Epithelial cell of proximal tubule (primary cell): ENCODE results near the gene HOXA9. TPM values are rescaled to one million over a fixed set of nuclear protein-coding genes. Genes with fewer than 3 reads are reported as not detected.

Experiments
- DNase-seq: peaks from one replicate; pipeline ENCODE4 v3.0.0-alpha.2; 2011; ENCODE audit warnings: low read depth
- H3K4me3 ChIP-seq: 2 replicates; pipeline ENCODE4 v1.5.1; 2011; ENCODE audit warnings: low read depth, mild to moderate bottlenecking, low read length
- total RNA-seq: library from RNA; depleted of rRNA; stranded (reverse); fragments of >200 nt; gene quantifications from 2 replicates; pipeline ENCODE4 v1.2.3, GENCODE V29; 2015
- TF ChIP-seq, protein P1 (sequence below): conservative IDR thresholded peaks from 2 replicates; pipeline ENCODE4 v1.5.1; 2012; ENCODE audit warnings: low read depth, mild to moderate bottlenecking, low read length

HOXA9 gene
- total RNA-seq, 1 donor from 2014 or later: 104 TPM

DNA sequence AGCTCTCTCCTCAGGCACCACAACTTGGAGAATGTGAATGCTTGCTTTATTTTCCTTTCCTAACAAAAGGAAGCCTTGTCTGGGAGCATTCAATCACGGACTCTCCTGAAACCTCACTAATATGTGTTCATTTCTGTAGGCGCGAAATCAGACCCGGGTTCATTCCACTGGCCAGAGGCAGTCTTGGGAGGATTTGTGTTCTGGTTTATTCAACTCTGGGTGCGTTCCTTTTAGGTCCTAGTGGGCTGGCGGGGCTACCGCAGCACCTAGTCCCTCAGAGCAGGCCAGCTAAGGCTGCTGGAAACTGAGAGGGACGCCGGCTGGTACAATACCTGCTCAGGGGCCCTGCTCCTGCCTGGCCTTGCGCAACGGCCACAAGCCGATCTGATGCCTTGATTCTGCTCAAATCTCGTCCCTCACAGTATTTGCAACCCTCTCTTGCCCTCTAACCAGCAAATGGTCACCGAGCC is 42.3 kb downstream of the HOXA9 start:
- TF ChIP-seq, protein P1, sequence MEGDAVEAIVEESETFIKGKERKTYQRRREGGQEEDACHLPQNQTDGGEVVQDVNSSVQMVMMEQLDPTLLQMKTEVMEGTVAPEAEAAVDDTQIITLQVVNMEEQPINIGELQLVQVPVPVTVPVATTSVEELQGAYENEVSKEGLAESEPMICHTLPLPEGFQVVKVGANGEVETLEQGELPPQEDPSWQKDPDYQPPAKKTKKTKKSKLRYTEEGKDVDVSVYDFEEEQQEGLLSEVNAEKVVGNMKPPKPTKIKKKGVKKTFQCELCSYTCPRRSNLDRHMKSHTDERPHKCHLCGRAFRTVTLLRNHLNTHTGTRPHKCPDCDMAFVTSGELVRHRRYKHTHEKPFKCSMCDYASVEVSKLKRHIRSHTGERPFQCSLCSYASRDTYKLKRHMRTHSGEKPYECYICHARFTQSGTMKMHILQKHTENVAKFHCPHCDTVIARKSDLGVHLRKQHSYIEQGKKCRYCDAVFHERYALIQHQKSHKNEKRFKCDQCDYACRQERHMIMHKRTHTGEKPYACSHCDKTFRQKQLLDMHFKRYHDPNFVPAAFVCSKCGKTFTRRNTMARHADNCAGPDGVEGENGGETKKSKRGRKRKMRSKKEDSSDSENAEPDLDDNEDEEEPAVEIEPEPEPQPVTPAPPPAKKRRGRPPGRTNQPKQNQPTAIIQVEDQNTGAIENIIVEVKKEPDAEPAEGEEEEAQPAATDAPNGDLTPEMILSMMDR: no peak
- no peak for DNase-seq
- peak overlapping the region; percentile 77 for H3K4me3 ChIP-seq

- DNase-seq: no peak
- TF ChIP-seq, protein P1: no peak
- H3K4me3 ChIP-seq: peak overlapping the region; percentile 77
Measured at GRCh38 chr7:27122077-27122910, 43.0 kb downstream of the HOXA9 start.

GRCh38 chr7:27121684-27122076 is 43.7 kb downstream of the HOXA9 start:
- TF ChIP-seq, protein P1: no peak
- no peak for DNase-seq
- peak overlapping the region; percentile 77 for H3K4me3 ChIP-seq

DNA sequence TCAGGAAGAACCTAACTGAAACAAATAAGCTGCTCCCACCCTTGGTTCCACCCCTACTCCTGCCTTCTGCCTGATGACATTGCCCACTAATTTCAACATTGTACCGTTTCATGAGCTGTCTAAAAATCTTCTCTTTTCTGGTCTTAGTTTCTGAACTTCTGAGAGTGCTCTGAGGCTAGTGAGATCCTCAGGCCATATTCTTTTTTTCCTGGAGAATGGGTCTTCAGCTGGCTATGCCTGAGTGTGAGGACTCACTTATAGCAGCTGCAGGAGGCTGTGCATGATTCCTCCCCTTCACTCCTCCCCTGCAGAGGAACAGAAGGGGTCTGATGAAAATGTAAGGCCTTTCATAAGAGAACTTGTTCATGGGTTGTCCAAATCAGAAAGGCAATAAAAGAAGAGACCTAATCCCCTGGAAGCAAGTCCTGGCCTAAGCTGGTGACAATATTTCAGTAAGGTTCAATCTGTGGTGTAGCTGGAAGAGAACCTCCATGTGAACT is 45.9 kb downstream of the HOXA9 start:
- H3K4me3 ChIP-seq: peak overlapping the region; percentile 77
- TF ChIP-seq, protein P1: no peak
- DNase-seq: no peak

DNA sequence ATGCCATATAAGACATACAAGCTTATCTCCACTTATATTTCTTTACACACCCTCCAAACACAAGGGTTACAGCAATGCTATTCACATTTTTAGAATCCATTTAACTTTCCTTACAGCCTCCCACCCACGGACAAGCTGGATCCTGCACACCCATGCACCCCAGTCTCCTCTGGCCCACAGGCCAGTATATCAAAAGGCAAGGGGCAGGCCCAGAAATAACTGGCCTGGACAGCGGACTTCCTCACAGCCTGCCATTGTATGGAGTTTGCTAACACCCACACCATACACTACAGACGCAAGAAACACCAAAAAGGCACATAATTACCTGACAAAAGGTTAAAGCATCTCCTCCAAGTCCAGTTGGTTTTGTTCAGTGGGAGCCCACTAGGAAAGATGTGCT is 46.8 kb downstream of the HOXA9 start:
- H3K4me3 ChIP-seq: peak overlapping the region; percentile 74
- DNase-seq: no peak
- TF ChIP-seq, protein P1: no peak

- TF ChIP-seq, protein P1: no peak
- no peak for DNase-seq
- H3K4me3 ChIP-seq: peak overlapping the region; percentile 74
Measured at GRCh38 chr7:27117887-27118491, 47.3 kb downstream of the HOXA9 start.
